GM06990 (cell line): ENCODE data around the gene PGA4.

Source experiments
- DNase-seq: peaks from one replicate; pipeline ENCODE4 v3.0.0-alpha.2; 2011; ENCODE audit not compliant: insufficient read length; ENCODE audit errors: extremely low read depth
- H3K27me3 ChIP-seq: replicated peaks from 2 replicates; pipeline ENCODE4 v1.6.0; 2011; ENCODE audit warnings: low read length; ENCODE audit not compliant: control insufficient read depth, insufficient read depth
- H3K36me3 ChIP-seq: 2 replicates; pipeline ENCODE4 v1.5.1; 2011; ENCODE audit warnings: low read length; ENCODE audit not compliant: control insufficient read depth, insufficient read depth
- H3K4me3 ChIP-seq: replicated peaks from 2 replicates; pipeline ENCODE4 v1.5.1; 2011; ENCODE audit warnings: low read depth, mild to moderate bottlenecking, control low read depth, low read length
- CTCF ChIP-seq: IDR thresholded peaks from 2 replicates; pipeline ENCODE4 v1.5.1; 2011; ENCODE audit warnings: low read length, control low read depth, mild to moderate bottlenecking, inconsistent platforms; ENCODE audit not compliant: insufficient read depth, poor library complexity, severe bottlenecking

Gene PGA4

GRCh38 chr11:61259363-61259762 lies 37.2 kb downstream of the PGA4 start:
- H3K36me3 ChIP-seq, result no peaks in the 10 kb centered on the region; the same call in none of the 2 replicates
- H3K27me3 ChIP-seq, result no peaks in the 10 kb centered on the region
- TF ChIP-seq CTCF, result no peak
- no peak overlapping the region for H3K4me3 ChIP-seq
- no peak for DNase-seq

DNA sequence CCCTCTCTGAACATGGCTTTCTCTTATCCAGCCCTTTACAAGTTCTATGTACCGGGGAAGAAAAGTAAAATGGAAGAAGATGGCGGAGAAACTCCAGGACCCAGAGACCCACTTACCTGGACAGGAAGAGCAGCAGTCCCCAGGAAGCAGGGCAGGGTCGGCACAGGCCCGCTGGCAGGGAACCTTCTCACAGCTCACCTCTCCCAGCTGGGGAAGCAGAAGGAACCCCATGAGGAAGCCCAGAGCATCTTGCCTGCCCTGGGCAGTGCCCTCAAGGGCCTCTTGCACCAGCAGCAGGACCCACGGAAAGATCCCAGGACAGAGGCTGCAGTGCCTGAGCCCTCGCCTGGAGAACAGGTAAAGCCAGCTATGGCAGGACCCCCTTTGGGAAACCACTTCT lies 42.2 kb downstream of the PGA4 start:
- H3K36me3 ChIP-seq, result peaks cover 2% of the 10 kb centered on the region
- no peak overlapping the region for H3K4me3 ChIP-seq
- no peak for TF ChIP-seq CTCF
- DNase-seq, result no peak
- no peaks in the 10 kb centered on the region for H3K27me3 ChIP-seq

GRCh38 chr11:61264795-61265194 lies 42.6 kb downstream of the PGA4 start:
- H3K4me3 ChIP-seq, result no peak overlapping the region
- no peak for DNase-seq
- H3K36me3 ChIP-seq, result peaks cover 2% of the 10 kb centered on the region
- TF ChIP-seq CTCF, result no peak
- no peaks in the 10 kb centered on the region for H3K27me3 ChIP-seq

GRCh38 chr11:61265357-61265756 lies 43.2 kb downstream of the PGA4 start:
- Histone ChIP-seq H3K36me3 (peaks cover 2% of the 10 kb centered on the region; the same call in 1 of the 2 replicates), H3K4me3 (no peak overlapping the region), H3K27me3 (no peaks in the 10 kb centered on the region)
- TF ChIP-seq CTCF, result no peak
- no peak for DNase-seq

DNA sequence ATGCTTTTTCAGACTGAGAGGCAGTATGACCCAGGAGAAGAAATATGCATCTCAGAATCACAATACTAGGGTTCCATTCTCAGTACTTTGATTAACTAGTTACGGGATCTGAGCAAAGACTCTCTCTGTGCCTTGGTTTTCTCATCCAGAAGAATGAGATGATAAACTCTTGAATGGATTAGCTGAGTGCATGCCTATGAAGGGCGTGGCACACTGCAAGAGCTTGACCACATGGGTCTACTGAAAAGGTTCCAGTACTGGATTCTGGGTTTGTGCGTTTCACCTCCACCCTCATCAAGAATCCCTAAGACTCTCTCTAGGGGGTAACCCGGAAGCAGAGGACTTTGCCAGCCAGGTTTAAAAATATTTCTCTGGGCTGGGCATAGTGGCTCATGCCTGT lies 44.5 kb downstream of the PGA4 start:
- Histone ChIP-seq H3K27me3 (no peaks in the 10 kb centered on the region), H3K36me3 (peaks cover 2% of the 10 kb centered on the region; the same call in 1 of the 2 replicates), H3K4me3 (no peak overlapping the region)
- no peak for DNase-seq
- no peak for TF ChIP-seq CTCF

GRCh38 chr11:61267437-61267841 lies 45.3 kb downstream of the PGA4 start:
- no peak for TF ChIP-seq CTCF
- no peaks in the 10 kb centered on the region for H3K27me3 ChIP-seq
- no peak overlapping the region for H3K4me3 ChIP-seq
- H3K36me3 ChIP-seq, result peaks cover 3% of the 10 kb centered on the region; the same call in 1 of the 2 replicates
- no peak for DNase-seq
